ENCODE data around the gene GLG1.
"Not testable (repeated sequence)": the region's sequence is repeated elsewhere in the genome, so short reads cannot be mapped to it uniquely, and the experiment has no call there.

GLG1 gene

GRCh38 chr16:74410057-74410957, 196.6 kb downstream of the GLG1 start:
- not testable (repeated sequence) for H3K4me3 ChIP-seq (IDR thresholded peaks at IDR 0.05; ENCODE audit: insufficient read depth, low read depth, low read length); H3K27me3 ChIP-seq (ENCODE audit: insufficient read depth, low read depth); H3K36me3 ChIP-seq (ENCODE audit: insufficient read depth); H4K20me1 ChIP-seq (ENCODE audit: insufficient read depth); H3K79me2 ChIP-seq (ENCODE audit: insufficient read depth, low read depth); H3K4me2 ChIP-seq; H2AFZ ChIP-seq (ENCODE audit: low read depth); H3K4me1 ChIP-seq (ENCODE audit: low read depth, poor library complexity, severe bottlenecking); H3K27ac ChIP-seq; H3K9ac ChIP-seq

GRCh38 chr16:74409185-74409981, 197.5 kb downstream of the GLG1 start:
- H3K79me2 ChIP-seq (ENCODE audit: insufficient read depth, low read depth); H3K36me3 ChIP-seq (ENCODE audit: insufficient read depth); H3K4me3 ChIP-seq (IDR thresholded peaks at IDR 0.05; ENCODE audit: insufficient read depth, low read depth, low read length); H2AFZ ChIP-seq (ENCODE audit: low read depth); H3K4me1 ChIP-seq (ENCODE audit: low read depth, poor library complexity, severe bottlenecking); H4K20me1 ChIP-seq (ENCODE audit: insufficient read depth); H3K9ac ChIP-seq; H3K27ac ChIP-seq; H3K4me2 ChIP-seq; H3K27me3 ChIP-seq (ENCODE audit: insufficient read depth, low read depth): not testable (repeated sequence)

- not testable (repeated sequence) for H3K27ac ChIP-seq; H3K36me3 ChIP-seq (ENCODE audit: insufficient read depth); H3K4me1 ChIP-seq (ENCODE audit: low read depth, poor library complexity, severe bottlenecking); H4K20me1 ChIP-seq (ENCODE audit: insufficient read depth); H2AFZ ChIP-seq (ENCODE audit: low read depth); H3K9ac ChIP-seq; H3K4me3 ChIP-seq (IDR thresholded peaks at IDR 0.05; ENCODE audit: insufficient read depth, low read depth, low read length); H3K4me2 ChIP-seq; H3K79me2 ChIP-seq (ENCODE audit: insufficient read depth, low read depth); H3K27me3 ChIP-seq (ENCODE audit: insufficient read depth, low read depth)
These were observed 199.6 kb downstream of the GLG1 start for GRCh38 chr16:74407362-74407705.

- not testable (repeated sequence) for H3K4me2 ChIP-seq; H3K79me2 ChIP-seq (ENCODE audit: insufficient read depth, low read depth); H4K20me1 ChIP-seq (ENCODE audit: insufficient read depth); H3K27ac ChIP-seq; H3K36me3 ChIP-seq (ENCODE audit: insufficient read depth); H3K27me3 ChIP-seq (ENCODE audit: insufficient read depth, low read depth); H3K4me3 ChIP-seq (IDR thresholded peaks at IDR 0.05; ENCODE audit: insufficient read depth, low read depth, low read length); H3K4me1 ChIP-seq (ENCODE audit: low read depth, poor library complexity, severe bottlenecking); H3K9ac ChIP-seq; H2AFZ ChIP-seq (ENCODE audit: low read depth)
These were observed 200.1 kb downstream of the GLG1 start for GRCh38 chr16:74406600-74407361.

- H3K27ac ChIP-seq; H4K20me1 ChIP-seq (ENCODE audit: insufficient read depth); H3K9ac ChIP-seq; H3K27me3 ChIP-seq (ENCODE audit: insufficient read depth, low read depth); H3K4me1 ChIP-seq (ENCODE audit: low read depth, poor library complexity, severe bottlenecking); H3K4me3 ChIP-seq (IDR thresholded peaks at IDR 0.05; ENCODE audit: insufficient read depth, low read depth, low read length); H2AFZ ChIP-seq (ENCODE audit: low read depth); H3K79me2 ChIP-seq (ENCODE audit: insufficient read depth, low read depth); H3K36me3 ChIP-seq (ENCODE audit: insufficient read depth); H3K4me2 ChIP-seq: not testable (repeated sequence)
These were observed 202.6 kb downstream of the GLG1 start for GRCh38 chr16:74404148-74404933.

- H2AFZ ChIP-seq (ENCODE audit: low read depth); H3K9ac ChIP-seq; H4K20me1 ChIP-seq (ENCODE audit: insufficient read depth); H3K4me1 ChIP-seq (ENCODE audit: low read depth, poor library complexity, severe bottlenecking); H3K4me3 ChIP-seq (IDR thresholded peaks at IDR 0.05; ENCODE audit: insufficient read depth, low read depth, low read length); H3K79me2 ChIP-seq (ENCODE audit: insufficient read depth, low read depth); H3K4me2 ChIP-seq; H3K27ac ChIP-seq; H3K27me3 ChIP-seq (ENCODE audit: insufficient read depth, low read depth); H3K36me3 ChIP-seq (ENCODE audit: insufficient read depth): not testable (repeated sequence)
These were observed 206.7 kb downstream of the GLG1 start for GRCh38 chr16:74400238-74400637.

- not testable (repeated sequence) for H3K9ac ChIP-seq; H3K79me2 ChIP-seq (ENCODE audit: insufficient read depth, low read depth); H3K4me1 ChIP-seq (ENCODE audit: low read depth, poor library complexity, severe bottlenecking); H3K27me3 ChIP-seq (ENCODE audit: insufficient read depth, low read depth); H2AFZ ChIP-seq (ENCODE audit: low read depth); H3K36me3 ChIP-seq (ENCODE audit: insufficient read depth); H3K4me3 ChIP-seq (IDR thresholded peaks at IDR 0.05; ENCODE audit: insufficient read depth, low read depth, low read length); H4K20me1 ChIP-seq (ENCODE audit: insufficient read depth); H3K27ac ChIP-seq; H3K4me2 ChIP-seq
These were observed 208.6 kb downstream of the GLG1 start for GRCh38 chr16:74398212-74398895.
